ENCODE measurements around the gene CPA2.

The CPA2 gene

GRCh38 chr7:130334274-130334673 lies 67.6 kb downstream of the CPA2 start:
- Mint-ChIP-seq H3K4me3 (no peak overlapping the region), H3K9me3 (no peaks in the 10 kb centered on the region), H3K36me3 (ENCODE audit: low read depth) (no peaks in the 10 kb centered on the region), H3K4me1 (ENCODE audit: low read depth) (no peaks in the 10 kb centered on the region), H3K27ac (no peak overlapping the region), H3K27me3 (ENCODE audit: low read depth) (no peaks in the 10 kb centered on the region)

GRCh38 chr7:130337410-130337971 lies 70.8 kb downstream of the CPA2 start:
- Mint-ChIP-seq H3K36me3 (ENCODE audit: low read depth) (no peaks in the 10 kb centered on the region), H3K27ac (no peak overlapping the region), H3K4me3 (no peak overlapping the region), H3K9me3 (peaks cover 4% of the 10 kb centered on the region), H3K4me1 (ENCODE audit: low read depth) (no peaks in the 10 kb centered on the region), H3K27me3 (ENCODE audit: low read depth) (no peaks in the 10 kb centered on the region)

GRCh38 chr7:130338233-130338632 lies 71.6 kb downstream of the CPA2 start:
- no peak overlapping the region for H3K27ac Mint-ChIP-seq
- no peaks in the 10 kb centered on the region for H3K4me1 Mint-ChIP-seq (ENCODE audit: low read depth)
- H3K4me3 Mint-ChIP-seq: no peak overlapping the region
- peaks cover 4% of the 10 kb centered on the region for H3K9me3 Mint-ChIP-seq
- no peaks in the 10 kb centered on the region for H3K36me3 Mint-ChIP-seq (ENCODE audit: low read depth)
- H3K27me3 Mint-ChIP-seq (ENCODE audit: low read depth): no peaks in the 10 kb centered on the region
